Measurements from ENCODE around the gene RBM6. TPM values are rescaled to one million over a fixed set of nuclear protein-coding genes. Genes with fewer than 3 reads are reported as not detected.
A peak's percentile ranks its signal among the peaks of the same experiment; 100 is the strongest.

RBM6 gene
- total and polyA plus RNA-seq, 12 donors: 34.8 to 700 (median 82.2) TPM

- intact Hi-C loops (cut with DNase I): loop anchor here (2.0 to 10.0 kb wide), 4 partner anchors 67 to 161 kb away; partner anchors contain the start of genes GNAT1 (in 1 of the 2) and LSMEM2 (in 1 of the 2)
- no peaks in the 10 kb centered on the region for H3K27me3 ChIP-seq
- H3K27ac ChIP-seq: no peak overlapping the region
- H3K9me3 ChIP-seq (replicated peaks in 1 of 3): no peaks in the 10 kb centered on the region
- H3K4me1 ChIP-seq (replicated peaks in 1 of 2): no peaks in the 10 kb centered on the region
- no peak overlapping the region for H3K4me3 ChIP-seq
- WGBS, 4 donors: 71 to 90% (median 76%) methylated on average over 2 to 4 of the region's 4 CpGs
- peak in 1 of 7 donors; percentile 3 for DNase-seq
- H3K36me3 ChIP-seq (replicated peaks in 1 of 2): peaks cover 0 to 22% of the 10 kb centered on the region in 2 donors
- TF ChIP-seq POLR2A (IDR thresholded peaks at IDR 0.05): no peak
- TF ChIP-seq CTCF (IDR thresholded peaks at IDR 0.05): no peak
These were observed 183.6 kb downstream of the RBM6 start for GRCh38 chr3:50123394-50124051.

- intact Hi-C loops (cut with DNase I): loop anchor here (10.0 kb wide), 2 partner anchors 151 to 161 kb away; partner anchors contain the start of gene LSMEM2 (in 1 of the 2)
- TF ChIP-seq POLR2A (IDR thresholded peaks at IDR 0.05) (no peak), CTCF (IDR thresholded peaks at IDR 0.05) (no peak)
- H3K4me3 ChIP-seq: no peak overlapping the region
- WGBS, 4 donors: 20 to 38% (median 25%) methylated on average over 5 to 15 of the region's 15 CpGs
- peak in 1 of 7 donors; percentile 5 for DNase-seq
- no peaks in the 10 kb centered on the region for H3K27me3 ChIP-seq
- peaks cover 0 to 15% of the 10 kb centered on the region in 2 donors for H3K36me3 ChIP-seq (replicated peaks in 1 of 2)
- no peak overlapping the region for H3K27ac ChIP-seq
- H3K9me3 ChIP-seq (replicated peaks in 1 of 3): no peaks in the 10 kb centered on the region
- H3K4me1 ChIP-seq (replicated peaks in 1 of 2): no peaks in the 10 kb centered on the region
These were observed 184.3 kb downstream of the RBM6 start for GRCh38 chr3:50124052-50124799.

- H3K4me1 ChIP-seq (replicated peaks in 1 of 2): no peaks in the 10 kb centered on the region
- no peak overlapping the region for H3K4me3 ChIP-seq
- peaks cover 0 to 11% of the 10 kb centered on the region in 2 donors for H3K36me3 ChIP-seq (replicated peaks in 1 of 2)
- H3K9me3 ChIP-seq (replicated peaks in 1 of 3): no peaks in the 10 kb centered on the region
- H3K27me3 ChIP-seq: no peaks in the 10 kb centered on the region
- WGBS, 4 donors: 19 to 36% (median 33%) methylated on average over 7 to 12 of the region's 12 CpGs
- TF ChIP-seq CTCF (IDR thresholded peaks at IDR 0.05): no peak
- no peak for TF ChIP-seq POLR2A (IDR thresholded peaks at IDR 0.05)
- H3K27ac ChIP-seq: no peak overlapping the region
- DNase-seq: no peak
- intact Hi-C loops (cut with DNase I): loop anchor here (10.0 kb wide), 2 partner anchors 150 to 160 kb away; partner anchors contain the start of gene LSMEM2 (in 1 of the 2)
These were observed 184.8 kb downstream of the RBM6 start for GRCh38 chr3:50124800-50125178.

GRCh38 chr3:50125541-50126286, 185.8 kb downstream of the RBM6 start:
- no peaks in the 10 kb centered on the region for H3K9me3 ChIP-seq (replicated peaks in 1 of 3)
- no peaks in the 10 kb centered on the region for H3K4me1 ChIP-seq (replicated peaks in 1 of 2)
- DNase-seq: peak in 1 of 7 donors; percentile 3
- no peak for TF ChIP-seq POLR2A (IDR thresholded peaks at IDR 0.05)
- TF ChIP-seq CTCF (IDR thresholded peaks at IDR 0.05): no peak
- 65 to 70% (median 68%) methylated on average over 7 to 9 of the region's 9 CpGs for WGBS, 4 donors
- H3K36me3 ChIP-seq (replicated peaks in 1 of 2): peaks cover 0 to 2% of the 10 kb centered on the region in 2 donors
- no peak overlapping the region for H3K4me3 ChIP-seq
- intact Hi-C loops (cut with DNase I): loop anchor here (10.0 kb wide), 2 partner anchors 149 to 159 kb away; partner anchors contain the start of gene LSMEM2 (in 1 of the 2)
- H3K27me3 ChIP-seq: no peaks in the 10 kb centered on the region
- H3K27ac ChIP-seq: no peak overlapping the region

Measured in adrenal gland (tissue), 12 donors.